B cell (primary cell): ENCODE results near the gene MED20. TPM values are rescaled to one million over a fixed set of nuclear protein-coding genes. Genes with fewer than 3 reads are reported as not detected.

Experiments used
- ATAC-seq: fragments of 200-7000 bp; cut with Tn5 transposase; one replicate; pipeline ENCODE4 v1.10.0; 2021; ENCODE audit warnings: low read depth, mild to moderate bottlenecking, moderate number of reproducible peaks, moderate library complexity
- CTCF ChIA-PET: fragments of 350-600 bp; sonication (Branson Sonifier 250); formaldehyde crosslinking; loops from one replicate; lab custom pipeline; 2021; ENCODE audit warnings: antibody characterized with exemption, inconsistent platforms; lab: Charles Lee
- POLR2A ChIA-PET: fragments of 350-600 bp; sonication (Branson Sonifier 250); formaldehyde crosslinking; loops from one replicate; lab custom pipeline; 2021; ENCODE audit warnings: antibody characterized with exemption; lab: Charles Lee
- DNase-seq: peaks from one replicate; pipeline ENCODE4 v3.0.0; 2013
- H2AFZ ChIP-seq: 2 replicates; pipeline ENCODE4 v1.6.1; 2012; ENCODE audit warnings: mild to moderate bottlenecking, low read depth, low read length; ENCODE audit not compliant: insufficient read depth, poor library complexity, severe bottlenecking
- H3K27ac ChIP-seq, 2 donors: 1 replicate in 1 of 2; 2 replicates in 1 of 2; pipeline ENCODE4 v1.5.1; 2012 to 2013; ENCODE audit warnings: low read length in 2 of 2, mild to moderate bottlenecking in 2 of 2, moderate library complexity in 1 of 2
- H3K27me3 ChIP-seq, 4 experiments: fragments of 200-600 bp in 1 of 4; sonication (generic) in 1 of 4; replicated peaks in 1 of 4; 1 replicate in 2 of 4; 2 replicates in 2 of 4; pipeline versions ENCODE4 v1.6.1 to v1.7.0; 2013 to 2016; ENCODE audit warnings: low read length in 3 of 4, mild to moderate bottlenecking in 2 of 4, mixed read lengths in 1 of 4, moderate library complexity in 1 of 4; ENCODE audit not compliant: insufficient read depth in 4 of 4, control insufficient read depth in 3 of 4; ENCODE audit errors: control extremely low read depth in 1 of 4
- H3K36me3 ChIP-seq, 2 experiments: replicated peaks in 1 of 2; 1 replicate in 1 of 2; 2 replicates in 1 of 2; pipeline versions ENCODE4 v1.6.1 to v1.7.1; 2013; ENCODE audit warnings: low read length in 1 of 2; ENCODE audit not compliant: insufficient read depth in 2 of 2, control insufficient read depth in 1 of 2; ENCODE audit errors: control extremely low read depth in 1 of 2, extremely low read depth in 1 of 2
- H3K4me1 ChIP-seq, 2 donors: fragments of 200-600 bp in 1 of 2; sonication (generic) in 1 of 2; 1 replicate in 1 of 2; 2 replicates in 1 of 2; pipeline versions ENCODE4 v1.5.1 to v1.6.1; 2013 to 2017; ENCODE audit warnings: low read length in 2 of 2; ENCODE audit not compliant: control insufficient read depth in 2 of 2, insufficient read depth in 2 of 2
- H3K4me2 ChIP-seq: replicated peaks from 2 replicates; pipeline ENCODE3; 2012; ENCODE audit warnings: mild to moderate bottlenecking, low read depth, low read length; ENCODE audit not compliant: poor library complexity, severe bottlenecking
- H3K4me3 ChIP-seq, 5 experiments: fragments of 200-600 bp in 1 of 5; sonication (generic) in 1 of 5; 1 replicate in 3 of 5; 2 replicates in 2 of 5; pipeline versions ENCODE4 v1.5.1 to v1.7.0; 2011 to 2016; ENCODE audit warnings: low read length in 4 of 5, mild to moderate bottlenecking in 4 of 5, low read depth in 2 of 5, control low read depth in 1 of 5, moderate library complexity in 1 of 5; ENCODE audit not compliant: insufficient read depth in 1 of 5; ENCODE audit errors: control extremely low read depth in 1 of 5, extremely low read depth in 1 of 5
- H3K79me2 ChIP-seq: fragments of 200-600 bp; sonication (generic); one replicate; pipeline ENCODE4 v1.6.0; 2016; ENCODE audit warnings: low read length; ENCODE audit not compliant: control insufficient read depth, insufficient read depth
- H3K9ac ChIP-seq: fragments of 200-600 bp; sonication (generic); 2 replicates; pipeline ENCODE4 v1.6.1; 2017; ENCODE audit warnings: mild to moderate bottlenecking, low read length, moderate library complexity
- H3K9me3 ChIP-seq, 3 donors: one replicate each; pipeline versions ENCODE4 v1.6.1 to v1.7.1; 2013; ENCODE audit warnings: low read length in 2 of 3; ENCODE audit not compliant: control insufficient read depth in 2 of 3, insufficient read depth in 1 of 3; ENCODE audit errors: control extremely low read depth in 1 of 3
- H4K20me1 ChIP-seq: 2 replicates; pipeline ENCODE4 v1.6.0; 2012; ENCODE audit warnings: mild to moderate bottlenecking, low read length; ENCODE audit not compliant: insufficient read depth, control insufficient read depth, poor library complexity, severe bottlenecking
- H3K27ac Mint-ChIP-seq: one replicate; pipeline ENCODE4 v1.8.0; 2021; ENCODE audit warnings: mixed read lengths
- H3K27me3 Mint-ChIP-seq: one replicate; pipeline ENCODE4 v1.8.0; 2021; ENCODE audit warnings: mixed read lengths
- H3K4me1 Mint-ChIP-seq: one replicate; pipeline ENCODE4 v1.8.0; 2021; ENCODE audit warnings: mixed read lengths
- H3K4me3 Mint-ChIP-seq: one replicate; pipeline ENCODE4 v1.8.0; 2021; ENCODE audit warnings: mixed read lengths
- H3K9me3 Mint-ChIP-seq: one replicate; pipeline ENCODE4 v1.8.0; 2022; ENCODE audit warnings: mixed read lengths; ENCODE audit not compliant: insufficient read depth
- CTCF ChIP-seq: fragments of 200-600 bp; IDR thresholded peaks from one replicate; pipeline ENCODE4 v1.8.0; 2022; ENCODE audit warnings: antibody characterized with exemption, mild to moderate bottlenecking
- EZH2 ChIP-seq: IDR thresholded peaks from 2 replicates; pipeline ENCODE4 v1.6.1; 2012; ENCODE audit warnings: borderline replicate concordance, low read depth, mild to moderate bottlenecking, moderate library complexity, low read length; ENCODE audit not compliant: insufficient read depth, poor library complexity, severe bottlenecking
- WGBS: methylation state at CpG from one replicate; pipeline ENCODE4 v1.1.5; 2013; ENCODE audit warnings: missing lambda C conversion rate; ENCODE audit not compliant: insufficient coverage; 5-methylcytosine and 5-hydroxymethylcytosine counted together
- intact Hi-C: fragments of 100-400 bp; cut with micrococcal nuclease; formaldehyde crosslinking; loops from one replicate; pipeline ENCODE4 v1.10.0; 2022
- polyA plus RNA-seq: library from polyadenylated mRNA; depleted of rRNA; stranded (reverse); fragments of >200 nt; gene quantifications from 2 replicates; pipeline ENCODE4 v1.2.3, GENCODE V29; 2012
- total RNA-seq, 2 donors: library from RNA; stranded (reverse); fragments of 120-200 nt in 1 of 2; gene quantifications; 1 replicate in 1 of 2; 2 replicates in 1 of 2; pipeline versions ENCODE4 v1.2.3 to v1.2.4, GENCODE V29; 2013 to 2022

Gene MED20
- total and polyA plus RNA-seq, 2 donors (not counting 1 experiment from before 2014, with no cell fraction given), result 4.6 to 18.2 TPM

GRCh38 chr6:41938590-41939175 is 17.7 kb upstream of the MED20 start:
- peaks cover 98% of the 10 kb centered on the region for H4K20me1 ChIP-seq
- peaks cover 0 to 32% of the 10 kb centered on the region in 2 experiments for H3K36me3 ChIP-seq
- no peaks in the 10 kb centered on the region for H3K9me3 Mint-ChIP-seq
- peak overlapping the region; percentile 97 for H3K4me2 ChIP-seq
- H3K4me3 Mint-ChIP-seq, result peak overlapping the region; percentile 85
- no peaks in the 10 kb centered on the region for H3K9me3 ChIP-seq
- peak overlapping the region; percentile 85 for H3K9ac ChIP-seq
- peak overlapping the region; percentile 15 for H2AFZ ChIP-seq
- H3K27ac Mint-ChIP-seq, result peak overlapping the region; percentile 87
- TF ChIP-seq EZH2, result no peak
- no peak for TF ChIP-seq CTCF
- 31% methylated on average over 5 of the region's 5 CpGs for WGBS
- CTCF ChIA-PET, result interaction anchor here (0.9 to 12.5 kb wide), 13 partner anchors 10 to 151 kb away, joined by 3 to 263 read pairs (median 4); partner anchors contain the start of genes BYSL, MED20, TAF8 and TOMM6
- intact Hi-C loops, result no loop called here
- H3K27ac ChIP-seq, result peak overlapping the region; percentile 37 to 67
- peak overlapping the region in 1 of 5 experiments; percentile 31 for H3K4me3 ChIP-seq
- no peak for DNase-seq
- peaks cover 76% of the 10 kb centered on the region for H3K79me2 ChIP-seq
- H3K4me1 Mint-ChIP-seq, result peaks cover 70% of the 10 kb centered on the region
- H3K27me3 ChIP-seq, result no peaks in the 10 kb centered on the region
- peaks cover 71 to 80% of the 10 kb centered on the region in 2 donors for H3K4me1 ChIP-seq
- no peak for ATAC-seq
- H3K27me3 Mint-ChIP-seq, result no peaks in the 10 kb centered on the region
- POLR2A ChIA-PET, result interaction anchor here (0.6 to 1.2 kb wide), 2 partner anchors 40 to 111 kb away, joined by 4 to 8 read pairs; partner anchors contain the start of gene TAF8
